Measurements from ENCODE around the gene TMEM14C. TPM values are rescaled to one million over a fixed set of nuclear protein-coding genes. Genes with fewer than 3 reads are reported as not detected.

The TMEM14C gene
- total RNA-seq, 1 experiment from 2014 or later = 94.1 TPM

Small RNA genes within 50 kb of the gene (small RNA-seq; reads per million reads assigned to genes)
- gene RF00019 (not detected), gene RNA5SP203 (not detected)

Other genes starting within 250 kb of the TMEM14C start
- gene GCNT2, start 201.7 kb upstream of the TMEM14C start, total RNA-seq (2014; rRNA removed; shearing (Covaris generic); ENCODE audit: low replicate concordance) = 15.1 and 21.3 TPM in 2 replicates
- not detected in 2 replicates for gene C6orf52, start 28.5 kb upstream of the TMEM14C start, total RNA-seq (2014; rRNA removed; shearing (Covaris generic); ENCODE audit: low replicate concordance)
- 12.3 and 14.3 TPM in 2 replicates for gene PAK1IP1, start 28.1 kb upstream of the TMEM14C start, total RNA-seq (2014; rRNA removed; shearing (Covaris generic); ENCODE audit: low replicate concordance)
- gene TMEM14B, start 24.7 kb downstream of the TMEM14C start, total RNA-seq (2014; rRNA removed; shearing (Covaris generic); ENCODE audit: low replicate concordance) = 81.0 and 121 TPM in 2 replicates
- not detected in 2 replicates for gene MAK, start 115.5 kb downstream of the TMEM14C start, total RNA-seq (2014; rRNA removed; shearing (Covaris generic); ENCODE audit: low replicate concordance)
- not detected in 2 replicates for gene GCM2, start 159.0 kb downstream of the TMEM14C start, total RNA-seq (2014; rRNA removed; shearing (Covaris generic); ENCODE audit: low replicate concordance)
- gene SYCP2L, start 164.0 kb downstream of the TMEM14C start, total RNA-seq (2014; rRNA removed; shearing (Covaris generic); ENCODE audit: low replicate concordance) = 0.11 TPM in 1 of 2 replicates, not detected in the other

All from Karpas-422 (cell line).